GM12891 (cell line): ENCODE results near the gene TMEM205.

Experiments
- PAX5 ChIP-seq: IDR thresholded peaks from 2 replicates; pipeline ENCODE4 v1.6.1; 2011; ENCODE audit warnings: low read length, moderate library complexity, mild to moderate bottlenecking; ENCODE audit not compliant: insufficient read depth, severe bottlenecking
- POLR2A ChIP-seq: IDR thresholded peaks from 2 replicates; pipeline ENCODE4 v1.6.1; 2011; ENCODE audit warnings: low read depth, low read length, control low read depth
- POLR2AphosphoS5 ChIP-seq: IDR thresholded peaks from 2 replicates; pipeline ENCODE4 v1.6.1; 2011; ENCODE audit warnings: low read depth, low read length, control low read depth
- POU2F2 ChIP-seq: IDR thresholded peaks from 2 replicates; pipeline ENCODE4 v1.6.1; 2011; ENCODE audit warnings: low read depth, mild to moderate bottlenecking, control low read depth, low read length, moderate library complexity
- SPI1 ChIP-seq: IDR thresholded peaks from 2 replicates; pipeline ENCODE4 v1.6.1; 2011; ENCODE audit warnings: low read depth, low read length, control low read depth
- TAF1 ChIP-seq: IDR thresholded peaks from 2 replicates; pipeline ENCODE4 v1.6.1; 2011; ENCODE audit warnings: low read depth, low read length, control low read depth

DNA sequence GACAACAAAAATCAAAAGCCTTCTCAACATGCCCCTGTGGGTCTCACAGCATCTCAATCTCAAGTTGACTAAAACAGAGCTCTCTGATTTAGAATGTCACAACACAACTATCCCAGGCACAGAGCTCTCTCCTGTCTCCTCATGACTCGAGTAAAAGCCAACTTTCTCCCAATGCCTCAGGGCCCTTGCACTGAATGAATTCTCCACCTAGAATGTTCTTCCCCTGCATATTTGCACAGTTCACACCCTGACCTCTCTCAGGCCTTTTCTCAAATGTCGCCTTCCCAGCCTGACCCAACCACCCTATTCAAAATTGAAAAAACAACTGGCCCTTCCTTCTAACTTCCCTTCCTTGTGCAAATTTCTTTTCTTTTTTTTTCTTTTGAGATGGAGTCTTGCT lies 24.7 kb upstream of the TMEM205 start:
- no peak for TF ChIP-seq SPI1
- TF ChIP-seq POLR2A = no peak
- no peak for TF ChIP-seq POLR2AphosphoS5
- no peak for TF ChIP-seq TAF1
- TF ChIP-seq POU2F2 = no peak
- TF ChIP-seq PAX5 = no peak
